NT2/D1 (cell line): ENCODE results near the gene ERI3.

Experiments
- YY1 ChIP-seq: IDR thresholded peaks from 2 replicates; pipeline ENCODE4 v1.6.1; 2011; ENCODE audit not compliant: insufficient read length, insufficient read depth
- ZNF274 ChIP-seq: IDR thresholded peaks from 2 replicates; pipeline ENCODE4 v1.6.1; 2011; ENCODE audit warnings: mild to moderate bottlenecking, low read depth, low read length

DNA sequence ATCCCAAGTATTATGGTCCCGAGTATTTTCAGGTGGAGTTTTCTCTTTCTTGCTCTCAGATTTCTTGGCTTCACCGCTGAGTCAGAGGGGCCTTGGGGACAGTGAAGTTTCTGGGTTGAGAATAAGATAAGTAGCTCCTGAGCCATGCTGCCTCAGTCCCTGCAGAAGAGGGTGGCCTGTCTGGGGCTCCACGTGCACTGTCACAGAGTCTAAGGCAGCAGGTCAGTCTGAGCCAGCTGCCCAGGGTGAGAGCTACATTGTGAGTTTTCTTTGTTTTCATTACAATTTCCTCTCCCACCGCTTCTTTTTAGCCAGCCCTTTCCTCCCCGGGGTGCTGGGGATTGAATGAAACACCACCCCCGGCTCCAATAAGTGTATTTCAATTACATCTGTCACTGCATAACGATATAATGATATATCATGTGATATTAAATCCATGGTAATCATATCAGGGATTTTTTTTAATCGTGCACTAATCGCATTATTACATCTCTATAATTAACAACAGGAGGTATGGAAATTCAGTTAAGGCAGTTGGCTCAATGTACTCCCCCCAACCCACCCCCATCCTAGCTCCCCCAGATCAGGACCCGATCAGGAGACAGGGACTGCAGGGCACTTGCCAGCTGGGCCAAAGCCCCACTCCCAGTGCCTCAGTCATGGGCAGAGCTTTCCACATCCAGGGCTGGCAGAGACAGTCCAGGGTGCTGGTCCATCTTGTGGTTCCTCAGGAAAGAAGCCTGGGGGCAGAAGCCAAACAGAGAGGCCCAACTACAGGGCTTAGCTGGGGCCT is 98.1 kb downstream of the ERI3 start:
- TF ChIP-seq ZNF274 (no peak), YY1 (no peak)
